ENCODE results near the gene MAFF. TPM values are rescaled to one million over a fixed set of nuclear protein-coding genes. Genes with fewer than 3 reads are reported as not detected.

MAFF gene
- total RNA-seq, 3 donors from 2014 or later = 8.9 to 12.2 (median 10.7) TPM

DNA sequence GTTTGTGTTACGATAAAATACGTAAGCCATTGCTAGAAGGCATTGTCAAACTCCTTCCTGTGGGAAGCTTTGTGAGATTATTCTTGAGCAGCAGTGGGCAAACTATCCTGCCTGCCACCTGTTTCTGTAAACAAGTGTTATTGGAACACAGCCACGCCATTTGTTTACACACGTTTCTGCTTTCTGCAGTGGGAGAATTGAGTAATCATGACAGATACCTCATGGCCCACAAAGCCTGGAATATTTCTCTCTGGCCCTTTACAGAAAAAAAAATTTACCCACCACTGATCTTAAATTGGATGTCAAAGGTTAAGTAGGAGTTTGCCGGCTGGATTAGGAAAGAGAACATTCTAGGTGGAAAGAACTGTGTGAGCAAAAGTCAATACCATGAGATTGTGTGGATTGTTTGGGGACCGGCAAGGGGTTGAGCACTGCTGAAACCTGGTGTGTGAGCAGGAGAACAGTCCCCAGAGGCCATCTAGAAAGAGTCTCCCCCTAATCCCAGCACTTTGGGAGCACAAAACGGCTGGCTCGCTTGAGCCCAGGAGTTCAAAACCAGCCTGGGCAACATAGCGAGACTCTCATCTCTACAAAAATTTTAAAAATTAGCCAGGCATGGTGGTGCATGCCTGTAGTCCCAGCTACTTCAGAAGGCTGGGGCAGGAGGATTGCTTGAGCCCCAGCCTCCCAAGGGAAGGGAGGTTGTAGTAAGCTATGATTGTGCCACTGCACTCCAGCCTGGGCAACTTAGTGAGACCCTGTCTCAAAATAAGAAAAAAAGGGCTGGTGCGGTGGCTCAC lies 14.2 kb upstream of the MAFF start:
- H3K4me1 Mint-ChIP-seq (ENCODE audit: low read depth) = no peaks in the 10 kb centered on the region
- H3K4me3 Mint-ChIP-seq = no peak overlapping the region
- peaks cover 2% of the 10 kb centered on the region for H3K27me3 Mint-ChIP-seq (ENCODE audit: low read depth)
- DNase-seq (no peak), ATAC-seq (no peak)
- no peaks in the 10 kb centered on the region for H3K36me3 Mint-ChIP-seq (ENCODE audit: insufficient read depth)
- H3K9me3 Mint-ChIP-seq = no peaks in the 10 kb centered on the region

DNA sequence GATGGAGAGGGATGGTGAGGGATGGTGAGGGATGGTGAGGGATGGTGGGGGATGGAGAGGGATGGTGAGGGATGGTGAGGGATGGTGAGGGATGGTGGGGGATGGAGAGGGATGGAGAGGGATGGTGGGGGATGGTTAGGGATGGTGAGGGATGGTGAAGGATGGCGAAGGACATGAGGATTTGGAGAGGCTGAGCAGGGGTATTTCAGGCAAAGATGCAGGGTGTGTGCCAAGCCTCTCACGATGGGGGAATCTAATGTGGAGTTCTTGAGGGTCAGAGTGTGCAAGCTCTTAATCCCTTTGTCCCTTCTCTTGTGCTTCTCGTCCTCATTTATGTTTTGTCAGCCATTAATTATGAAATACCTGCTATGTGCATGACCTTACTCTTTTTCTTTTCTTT lies 12.7 kb upstream of the MAFF start:
- Mint-ChIP-seq H3K4me3 (no peak overlapping the region), H3K36me3 (ENCODE audit: insufficient read depth) (no peaks in the 10 kb centered on the region), H3K9me3 (no peaks in the 10 kb centered on the region), H3K4me1 (ENCODE audit: low read depth) (no peaks in the 10 kb centered on the region), H3K27me3 (ENCODE audit: low read depth) (peaks cover 2% of the 10 kb centered on the region)
- ATAC-seq = no peak
- DNase-seq = no peak

DNA sequence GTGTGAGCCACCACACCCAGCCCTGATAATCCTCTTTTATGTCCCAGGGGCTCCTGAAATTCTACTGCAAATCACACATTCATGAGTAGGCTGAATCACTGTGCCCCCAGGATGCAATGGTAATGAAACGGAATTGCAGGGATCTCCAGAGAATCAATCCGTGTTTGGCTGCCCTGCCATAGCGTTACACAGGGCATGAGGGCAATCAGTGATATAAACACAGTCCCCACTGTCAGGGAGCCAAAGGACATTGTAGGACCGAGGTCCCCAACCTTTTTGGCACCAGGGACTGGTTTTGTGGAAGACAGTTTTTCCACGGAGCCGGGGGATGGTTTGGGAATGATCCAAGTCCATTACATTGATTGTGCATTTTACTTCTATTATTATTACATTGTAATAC lies 11.2 kb upstream of the MAFF start:
- ATAC-seq = no peak
- no peaks in the 10 kb centered on the region for H3K36me3 Mint-ChIP-seq (ENCODE audit: insufficient read depth)
- H3K4me3 Mint-ChIP-seq = no peak overlapping the region
- no peaks in the 10 kb centered on the region for H3K9me3 Mint-ChIP-seq
- no peaks in the 10 kb centered on the region for H3K4me1 Mint-ChIP-seq (ENCODE audit: low read depth)
- no peak for DNase-seq
- H3K27me3 Mint-ChIP-seq (ENCODE audit: low read depth) = peaks cover 2% of the 10 kb centered on the region

DNA sequence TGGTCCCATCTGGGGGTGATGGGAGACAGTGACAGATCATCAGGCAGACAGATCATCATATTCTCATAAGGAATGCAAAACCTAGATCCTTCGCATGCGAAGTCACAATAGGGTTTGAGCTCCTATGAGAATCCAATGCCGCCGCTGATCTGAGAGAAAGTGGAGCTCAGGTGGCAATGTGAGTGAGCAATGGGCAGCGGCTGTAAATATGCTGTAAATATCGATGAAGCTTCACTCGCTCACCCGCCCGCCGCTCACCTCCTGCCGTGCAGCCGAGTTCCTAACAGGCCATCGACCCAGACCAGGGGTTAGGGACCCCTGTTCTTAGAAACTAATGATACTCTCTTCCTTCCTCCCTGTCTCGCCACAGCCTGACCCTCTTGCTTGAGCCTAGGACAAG lies 10.7 kb upstream of the MAFF start:
- H3K4me3 Mint-ChIP-seq = no peak overlapping the region
- no peaks in the 10 kb centered on the region for H3K9me3 Mint-ChIP-seq
- no peaks in the 10 kb centered on the region for H3K36me3 Mint-ChIP-seq (ENCODE audit: insufficient read depth)
- ATAC-seq (no peak), DNase-seq (no peak)
- peaks cover 2% of the 10 kb centered on the region for H3K27me3 Mint-ChIP-seq (ENCODE audit: low read depth)
- H3K4me1 Mint-ChIP-seq (ENCODE audit: low read depth) = no peaks in the 10 kb centered on the region

DNA sequence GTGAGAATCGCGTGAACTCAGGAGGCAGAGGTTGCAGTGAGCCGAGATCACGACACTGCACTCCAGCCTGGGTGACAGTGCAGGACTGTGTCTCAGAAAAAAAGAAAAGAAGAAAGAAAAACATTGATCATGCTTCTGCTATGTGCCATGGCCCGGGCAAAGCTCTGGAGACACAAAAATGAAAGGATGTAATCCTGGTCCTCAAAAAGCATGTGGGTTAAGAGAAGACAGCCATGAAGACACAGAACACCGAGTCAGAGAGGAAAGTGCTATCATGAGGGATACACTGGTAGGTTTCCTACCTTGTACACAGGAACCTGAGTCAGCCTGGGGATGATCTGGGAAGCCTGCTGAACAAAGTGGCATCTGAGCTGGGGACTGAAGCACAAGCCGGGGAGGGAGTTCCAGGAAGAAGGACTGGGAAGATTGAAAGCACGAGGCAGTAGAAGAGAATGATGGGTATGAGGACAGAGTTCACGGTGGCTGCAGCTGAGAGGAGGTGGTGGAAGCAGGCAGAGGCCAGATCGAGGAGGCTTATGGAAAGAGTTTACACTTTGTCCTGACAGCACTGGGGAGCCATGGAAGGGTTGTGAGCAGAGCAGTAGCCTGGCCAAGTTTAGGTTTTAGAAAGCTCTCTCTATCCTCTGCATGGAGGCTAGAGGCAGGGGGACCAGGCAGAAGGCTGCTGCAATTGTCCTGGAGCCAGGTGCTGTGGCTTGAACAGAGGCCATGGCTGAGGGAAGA lies 9.9 kb upstream of the MAFF start:
- Mint-ChIP-seq H3K4me3 (no peak overlapping the region), H3K27me3 (ENCODE audit: low read depth) (peaks cover 2% of the 10 kb centered on the region), H3K9me3 (no peaks in the 10 kb centered on the region), H3K36me3 (ENCODE audit: insufficient read depth) (no peaks in the 10 kb centered on the region), H3K4me1 (ENCODE audit: low read depth) (no peaks in the 10 kb centered on the region)
- no peak for ATAC-seq
- DNase-seq = no peak

DNA sequence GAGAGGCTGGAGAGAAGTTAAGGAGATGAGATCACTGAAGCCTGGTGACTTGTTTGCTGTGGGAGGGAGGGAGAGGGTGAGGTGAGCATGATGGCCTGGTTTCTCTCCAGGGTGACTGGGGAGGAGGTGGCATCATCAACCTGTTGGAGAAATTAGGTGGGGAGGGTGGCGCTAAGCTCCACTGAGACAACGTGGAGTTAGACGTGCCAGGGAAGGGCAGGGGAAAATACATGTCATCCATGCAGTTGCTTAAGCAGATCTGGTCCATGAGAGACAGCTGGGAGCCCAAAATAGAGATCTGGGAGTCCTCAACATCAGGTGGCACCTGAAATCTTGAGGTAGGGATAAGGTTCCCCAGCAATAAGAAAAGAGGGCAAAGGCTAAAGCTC lies 9.3 kb upstream of the MAFF start:
- Mint-ChIP-seq H3K27me3 (ENCODE audit: low read depth) (peaks cover 2% of the 10 kb centered on the region), H3K9me3 (no peaks in the 10 kb centered on the region), H3K4me1 (ENCODE audit: low read depth) (no peaks in the 10 kb centered on the region), H3K4me3 (no peak overlapping the region), H3K36me3 (ENCODE audit: insufficient read depth) (no peaks in the 10 kb centered on the region)
- ATAC-seq (no peak), DNase-seq (no peak)

DNA sequence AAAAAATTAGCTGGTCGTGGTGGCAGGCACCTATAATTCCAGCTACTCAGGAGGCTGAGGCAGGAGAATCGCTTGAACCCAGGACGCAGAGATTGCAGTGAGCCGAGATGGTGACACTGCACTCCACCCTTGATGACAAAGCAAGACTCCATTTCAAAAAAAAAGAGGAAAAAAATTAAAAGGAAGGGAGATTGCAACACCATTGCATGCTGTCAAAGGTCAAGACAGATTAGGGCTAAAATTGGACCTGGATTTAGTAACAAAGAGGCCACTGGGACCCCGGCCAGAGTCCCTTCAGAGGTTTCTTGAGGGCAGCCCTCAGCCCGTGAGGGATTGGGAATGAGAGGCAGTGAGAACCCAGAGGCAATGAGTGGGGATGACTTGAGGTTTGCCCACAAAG lies 8.2 kb upstream of the MAFF start:
- Mint-ChIP-seq H3K4me1 (ENCODE audit: low read depth) (no peaks in the 10 kb centered on the region), H3K9me3 (no peaks in the 10 kb centered on the region), H3K36me3 (ENCODE audit: insufficient read depth) (no peaks in the 10 kb centered on the region), H3K27me3 (ENCODE audit: low read depth) (peaks cover 2% of the 10 kb centered on the region), H3K4me3 (no peak overlapping the region)
- DNase-seq (no peak), ATAC-seq (no peak)

DNA sequence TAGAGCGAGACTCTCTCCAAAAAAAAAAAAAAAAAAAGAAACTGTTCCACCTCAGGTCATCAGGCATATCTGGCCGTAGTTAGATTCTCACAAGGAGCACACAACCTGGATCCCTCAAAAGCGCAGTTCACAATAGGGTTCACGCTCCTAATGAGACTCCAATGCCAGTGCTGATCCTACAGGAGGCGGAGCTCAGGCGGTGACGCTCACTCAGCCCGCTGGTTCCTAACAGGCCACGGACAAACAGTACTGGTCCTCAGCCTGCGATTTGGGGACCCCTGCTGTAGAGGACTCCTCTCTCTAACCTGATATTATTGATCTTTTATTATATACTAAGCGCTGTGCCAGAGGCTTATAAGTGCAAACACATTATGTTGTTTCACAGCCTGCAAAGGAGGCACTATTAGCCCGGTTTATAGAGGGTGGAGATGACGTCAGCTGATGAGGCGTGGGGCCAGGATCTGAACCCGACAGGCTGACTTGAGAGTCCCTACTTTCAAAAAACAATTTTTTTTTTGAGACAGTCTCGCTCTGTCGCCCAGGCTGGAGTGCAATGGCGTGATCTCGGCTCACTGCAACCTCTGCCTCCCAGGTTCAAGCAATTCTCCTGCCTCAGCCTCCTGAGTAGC lies 4.9 kb upstream of the MAFF start:
- no peak for DNase-seq
- H3K4me1 Mint-ChIP-seq (ENCODE audit: low read depth) = peaks cover 12% of the 10 kb centered on the region
- no peaks in the 10 kb centered on the region for H3K27me3 Mint-ChIP-seq (ENCODE audit: low read depth)
- ATAC-seq = no peak
- H3K9me3 Mint-ChIP-seq = no peaks in the 10 kb centered on the region
- no peaks in the 10 kb centered on the region for H3K36me3 Mint-ChIP-seq (ENCODE audit: insufficient read depth)
- H3K4me3 Mint-ChIP-seq = no peak overlapping the region

DNA sequence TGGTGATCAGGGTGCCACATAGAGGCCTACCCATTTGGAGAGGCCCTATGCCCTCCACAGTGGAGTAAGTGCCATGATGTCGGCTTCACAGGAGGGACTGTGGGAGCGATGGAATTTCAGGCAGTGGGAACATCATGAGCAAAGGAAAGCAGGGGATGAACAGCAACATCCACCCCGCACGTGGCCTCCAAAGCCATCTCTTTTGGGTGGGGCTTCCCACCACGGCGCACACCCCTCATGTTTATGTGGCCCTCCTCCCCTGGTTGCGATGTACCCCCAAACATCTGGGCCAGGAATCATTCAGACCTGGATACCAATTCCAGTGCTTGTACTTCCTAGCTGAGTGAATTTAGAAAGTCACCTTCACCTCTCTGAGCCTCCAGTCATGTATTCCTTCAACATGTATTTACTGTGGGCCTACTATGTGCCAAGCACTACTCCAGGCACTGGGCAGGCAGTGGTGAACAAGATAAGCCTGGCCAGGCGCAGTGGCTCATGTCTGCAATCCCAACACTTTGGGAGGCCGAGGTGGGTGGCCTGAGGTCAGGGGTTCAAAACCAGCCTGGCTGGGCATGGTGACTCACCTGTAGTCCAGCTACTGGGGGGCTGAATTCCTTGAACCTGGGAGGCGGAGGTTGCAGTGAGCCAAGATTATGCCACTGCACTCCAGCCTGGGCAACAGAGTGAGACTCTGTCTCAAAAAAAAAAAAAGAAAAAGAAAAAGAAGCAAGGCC lies 1.8 kb upstream of the MAFF start:
- no peaks in the 10 kb centered on the region for H3K9me3 Mint-ChIP-seq

DNA sequence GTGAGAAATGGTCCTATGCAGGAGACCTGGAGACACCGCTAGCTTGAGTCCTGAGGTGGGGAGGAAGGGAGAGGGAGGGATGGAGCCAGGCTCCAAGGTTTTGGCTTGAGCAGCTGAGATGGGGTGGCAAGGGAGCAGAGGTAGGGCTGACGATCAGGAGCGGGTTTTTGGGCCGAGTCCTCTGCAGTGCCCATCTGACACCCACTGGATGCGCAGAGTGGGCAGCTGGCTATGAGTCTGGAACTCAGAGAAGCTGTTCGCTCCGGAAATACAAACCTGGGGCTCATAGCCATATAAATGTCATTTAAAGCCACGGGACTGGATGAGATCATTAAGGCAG lies 453 bp upstream of the MAFF start:
- H3K4me1 Mint-ChIP-seq (ENCODE audit: low read depth) = peaks cover 30% of the 10 kb centered on the region
- no peaks in the 10 kb centered on the region for H3K27me3 Mint-ChIP-seq (ENCODE audit: low read depth)
- peak in 1 of 2 donors; percentile 1 for ATAC-seq
- H3K36me3 Mint-ChIP-seq (ENCODE audit: insufficient read depth) = no peaks in the 10 kb centered on the region
- no peaks in the 10 kb centered on the region for H3K9me3 Mint-ChIP-seq
- peak overlapping the region; percentile 85 for H3K4me3 Mint-ChIP-seq
- DNase-seq = no peak

More for the DNA sequence above, 1.8 kb upstream of the MAFF start:
- ATAC-seq (no peak), DNase-seq (no peak)
- no peaks in the 10 kb centered on the region for H3K27me3 Mint-ChIP-seq (ENCODE audit: low read depth)
- H3K4me1 Mint-ChIP-seq (ENCODE audit: low read depth) = peaks cover 30% of the 10 kb centered on the region
- no peaks in the 10 kb centered on the region for H3K36me3 Mint-ChIP-seq (ENCODE audit: insufficient read depth)
- H3K4me3 Mint-ChIP-seq = no peak overlapping the region

DNA sequence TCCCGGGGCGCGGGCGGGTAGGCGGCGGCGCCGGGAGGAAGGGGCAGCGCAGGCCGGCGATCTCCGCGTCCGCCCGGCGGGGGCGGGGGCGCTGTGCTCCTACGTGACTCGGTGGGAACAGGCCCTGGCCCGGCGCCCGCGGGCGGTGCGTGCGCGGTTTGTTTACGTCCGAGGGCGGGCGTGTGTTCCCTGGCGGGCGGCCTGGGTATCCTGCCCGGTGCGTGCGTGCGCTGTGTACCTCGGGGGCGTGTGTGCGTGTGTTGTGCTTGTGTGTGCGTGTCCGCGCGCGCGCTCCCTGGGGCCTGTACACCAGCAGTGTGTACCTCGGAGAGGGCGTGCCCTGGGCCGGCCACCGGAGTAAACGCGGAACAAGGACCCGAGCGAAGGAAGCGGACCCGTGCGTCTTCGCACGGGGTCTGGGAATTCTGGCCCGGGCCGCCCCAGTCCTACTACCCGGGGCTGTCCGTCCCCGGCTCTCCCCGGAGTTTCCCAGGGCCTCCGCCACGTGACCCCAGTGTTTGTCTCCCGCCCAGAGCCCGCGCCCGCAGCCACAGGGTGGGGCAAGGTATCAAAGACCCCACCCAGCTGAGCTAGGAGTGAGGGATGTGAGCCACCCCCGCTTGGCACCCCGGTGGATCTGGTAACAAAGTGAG lies 769 bp downstream of the MAFF start:
- Mint-ChIP-seq H3K36me3 (ENCODE audit: insufficient read depth) (no peaks in the 10 kb centered on the region), H3K9me3 (no peaks in the 10 kb centered on the region), H3K4me1 (ENCODE audit: low read depth) (peaks cover 30% of the 10 kb centered on the region), H3K27me3 (ENCODE audit: low read depth) (no peaks in the 10 kb centered on the region), H3K4me3 (peak overlapping the region; percentile 84)
- DNase-seq = peak; percentile 32
- ATAC-seq = peak; percentile 53 to 56

DNA sequence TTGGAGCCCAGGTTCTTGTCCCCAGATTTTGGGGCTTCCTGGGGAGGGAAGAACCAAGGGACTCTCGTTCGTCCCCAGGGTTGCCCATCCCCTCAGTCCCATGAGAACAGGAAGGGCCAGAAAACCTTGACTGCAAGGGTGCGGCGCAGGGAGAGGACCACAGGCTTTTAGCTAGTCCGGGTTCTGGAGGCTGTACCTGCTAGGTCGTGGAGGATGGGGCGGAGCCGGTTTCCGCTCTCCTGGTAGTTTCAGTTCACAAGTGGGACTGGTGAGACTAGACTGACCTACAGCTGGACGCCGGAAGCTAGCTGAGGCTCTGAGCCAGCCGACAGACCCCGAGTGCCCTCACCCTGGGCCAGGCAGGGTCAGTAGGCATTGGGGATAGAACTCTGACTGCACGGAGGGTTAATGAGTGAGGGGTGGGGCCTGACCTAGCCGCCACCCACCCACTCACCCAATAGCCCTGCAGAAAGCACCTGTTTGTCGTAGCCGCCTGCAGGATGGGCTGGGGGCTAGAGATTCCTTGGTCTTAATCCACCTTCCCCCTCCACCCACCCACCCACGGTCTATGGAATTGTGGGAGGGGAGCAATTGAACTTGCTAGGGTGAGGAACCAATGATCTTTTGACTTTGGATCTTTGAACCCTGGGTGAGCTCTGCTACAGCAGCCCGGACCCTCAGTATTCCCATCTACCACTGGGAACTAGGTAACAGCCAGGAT lies 1.5 kb downstream of the MAFF start:
- H3K9me3 Mint-ChIP-seq = no peaks in the 10 kb centered on the region
- no peak for ATAC-seq
- H3K27me3 Mint-ChIP-seq (ENCODE audit: low read depth) = no peaks in the 10 kb centered on the region
- H3K36me3 Mint-ChIP-seq (ENCODE audit: insufficient read depth) = no peaks in the 10 kb centered on the region
- peaks cover 30% of the 10 kb centered on the region for H3K4me1 Mint-ChIP-seq (ENCODE audit: low read depth)
- no peak for DNase-seq
- H3K4me3 Mint-ChIP-seq = peak overlapping the region; percentile 84

DNA sequence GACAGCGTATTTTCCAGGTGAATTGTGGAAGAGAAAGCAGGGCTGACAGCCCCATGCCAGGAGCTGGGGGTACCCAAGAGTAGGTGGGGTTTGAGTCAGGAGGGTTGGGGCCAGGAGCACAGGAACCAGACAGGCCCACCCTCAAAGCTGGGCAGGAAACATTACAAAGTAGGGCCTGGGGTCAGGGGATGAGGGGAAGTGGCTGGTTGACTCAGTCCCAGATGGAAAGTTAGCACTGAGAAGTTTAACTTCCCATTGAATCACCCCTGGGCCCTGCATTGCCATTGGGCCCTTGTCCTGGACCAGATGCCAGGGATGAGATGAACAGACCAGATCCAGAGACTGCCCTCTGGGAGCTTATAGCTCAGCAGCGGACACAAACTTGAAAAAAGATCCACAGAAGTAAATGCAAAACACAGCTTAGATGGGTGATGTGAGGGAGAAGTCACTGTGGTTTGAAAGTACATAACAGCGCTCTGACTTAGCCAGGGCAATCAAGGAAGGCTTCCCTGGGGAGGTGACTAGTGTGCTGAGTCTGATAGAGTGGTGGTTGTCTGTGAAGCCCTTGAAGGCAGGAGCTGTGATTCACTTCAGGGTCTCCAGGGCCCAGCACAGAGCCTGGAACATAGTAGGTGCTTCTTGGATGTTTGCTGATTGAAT lies 2.2 kb downstream of the MAFF start:
- no peak for DNase-seq
- Mint-ChIP-seq H3K4me1 (ENCODE audit: low read depth) (peaks cover 34% of the 10 kb centered on the region), H3K4me3 (peak overlapping the region; percentile 84), H3K9me3 (no peaks in the 10 kb centered on the region), H3K36me3 (ENCODE audit: insufficient read depth) (no peaks in the 10 kb centered on the region), H3K27me3 (ENCODE audit: low read depth) (no peaks in the 10 kb centered on the region)
- ATAC-seq = no peak
